K562 (cell line): ENCODE results near the gene ODF4. TPM values are rescaled to one million over a fixed set of nuclear protein-coding genes. Genes with fewer than 3 reads are reported as not detected.
A peak's percentile ranks its signal among the peaks of the same experiment; 100 is the strongest.

ENCODE experiments used
- ATAC-seq: fragments of 200-7000 bp; cut with Tn5 transposase; 3 replicates; pipeline ENCODE4 v1.9.1; 2020; ENCODE audit warnings: moderate library complexity
- BruUV-seq: library from RNA; stranded (reverse); fragments of 400-500 nt; replicated peaks from 2 replicates; lab custom pipeline; 2021; lab: Mats Ljungman, UMichigan
- CTCF ChIA-PET: fragments of 300-600 bp; formaldehyde crosslinking; extraction: SDS; loops from one replicate; lab custom pipeline; 2021; ENCODE audit warnings: low intra/inter-chr PET ratio; lab: Yijun Ruan, JAX
- POLR2A ChIA-PET: fragments of 300-600, 350-650 bp; sonication (Branson Sonifier 250); formaldehyde crosslinking; extraction: SDS; loops from one replicate; lab custom pipeline; 2021; ENCODE audit warnings: antibody characterized with exemption, inconsistent platforms; lab: Yijun Ruan, JAX
- DNase-seq, 4 experiments: peaks; one replicate each; pipeline versions ENCODE4 v3.0.0 to v3.0.0-alpha.2; 2011 to 2018; ENCODE audit warnings: low spot score in 3 of 4, mixed read lengths in 3 of 4; ENCODE audit errors: extremely low read depth in 1 of 4
- FAIRE-seq: peaks from 2 replicates; lab custom pipeline; 2011; peaks lifted over from hg19 to GRCh38; lab: Jason Lieb, UNC
- H2AFZ ChIP-seq: 2 replicates; pipeline ENCODE4 v1.6.0; 2011; ENCODE audit warnings: low read depth, low read length, control low read depth, inconsistent platforms
- H3K27ac ChIP-seq: fragments of 200-600 bp; 3 replicates; pipeline ENCODE4 v1.8.0; 2011; ENCODE audit warnings: low read depth, mild to moderate bottlenecking, control low read depth, inconsistent platforms, low read length, moderate library complexity, mixed read lengths; ENCODE audit errors: extremely low read depth
- H3K27me3 ChIP-seq, 2 experiments: fragments of 300-600 bp in 1 of 2; 2 replicates in 1 of 2; 3 replicates in 1 of 2; pipeline versions ENCODE4 v1.6.0 to v1.8.0; 2011; ENCODE audit warnings: inconsistent platforms in 2 of 2, low read length in 2 of 2, mild to moderate bottlenecking in 1 of 2, mixed read lengths in 1 of 2, moderate library complexity in 1 of 2; ENCODE audit not compliant: control insufficient read depth in 2 of 2, insufficient read depth in 2 of 2
- H3K36me3 ChIP-seq: fragments of 300-600 bp; 3 replicates; pipeline ENCODE4 v1.8.0; 2011; ENCODE audit warnings: mild to moderate bottlenecking, low read length, inconsistent platforms; ENCODE audit not compliant: control insufficient read depth, insufficient read depth
- H3K4me1 ChIP-seq, 2 experiments: fragments of 200-600 bp in 1 of 2; replicated peaks in 1 of 2; 2 replicates in 1 of 2; 3 replicates in 1 of 2; pipeline versions ENCODE4 v1.5.1 to v1.8.0; 2011; ENCODE audit warnings: inconsistent platforms in 2 of 2, low read length in 2 of 2, mild to moderate bottlenecking in 1 of 2, mixed read lengths in 1 of 2, moderate library complexity in 1 of 2; ENCODE audit not compliant: control insufficient read depth in 2 of 2, insufficient read depth in 2 of 2
- H3K4me2 ChIP-seq: 2 replicates; pipeline ENCODE4 v1.6.1; 2011; ENCODE audit warnings: low read length, control low read depth, inconsistent platforms, mixed read lengths; ENCODE audit not compliant: insufficient read depth
- H3K4me3 ChIP-seq: fragments of 200-600 bp; sonication (generic), shearing (Covaris generic); 2 replicates; pipeline ENCODE4 v1.5.1; 2016; ENCODE audit warnings: control low read depth, inconsistent platforms
- H3K79me2 ChIP-seq: fragments of 200-600 bp; 3 replicates; pipeline ENCODE4 v1.8.0; 2011; ENCODE audit warnings: low read length, inconsistent platforms; ENCODE audit not compliant: control insufficient read depth, insufficient read depth
- H3K9ac ChIP-seq, 2 experiments: 2 replicates each; pipeline versions ENCODE4 v1.6.0 to v1.6.1; 2011; ENCODE audit warnings: low read depth in 2 of 2, low read length in 2 of 2, control low read depth in 1 of 2, inconsistent platforms in 1 of 2, mild to moderate bottlenecking in 1 of 2, mixed read lengths in 1 of 2; ENCODE audit not compliant: insufficient read depth in 1 of 2
- H3K9me1 ChIP-seq: one replicate; pipeline ENCODE4 v1.6.0; 2011; ENCODE audit warnings: inconsistent platforms, mild to moderate bottlenecking, low read length, moderate library complexity; ENCODE audit not compliant: control insufficient read depth, insufficient read depth
- H3K9me3 ChIP-seq: replicated peaks from 2 replicates; pipeline ENCODE4 v1.5.1; 2011; ENCODE audit warnings: low read depth, low read length, inconsistent platforms; ENCODE audit not compliant: control insufficient read depth, insufficient read depth
- H4K20me1 ChIP-seq: replicated peaks from 2 replicates; pipeline ENCODE4 v1.6.1; 2011; ENCODE audit warnings: low read length, inconsistent platforms, mixed read lengths; ENCODE audit not compliant: control insufficient read depth, insufficient read depth
- CTBP1 ChIP-seq: fragments of 450-650 bp; IDR thresholded peaks from 2 replicates; pipeline ENCODE4 v1.6.1; 2016; ENCODE audit warnings: borderline replicate concordance
- FIP1L1 ChIP-seq: fragments of 200-400 bp; formaldehyde crosslinking; IDR thresholded peaks from 2 replicates; pipeline ENCODE4 v1.6.1; 2018; ENCODE audit warnings: mild to moderate bottlenecking, low read depth, low read length; ENCODE audit not compliant: poor library complexity, severe bottlenecking
- HDGF ChIP-seq: fragments of 450-650 bp; IDR thresholded peaks from 2 replicates; pipeline ENCODE4 v1.6.1; 2016
- HES1 ChIP-seq: fragments of 450-650 bp; IDR thresholded peaks from 2 replicates; pipeline ENCODE4 v1.6.1; 2016; ENCODE audit warnings: low read depth, mild to moderate bottlenecking, moderate library complexity
- MTA3 ChIP-seq: fragments of 450-650 bp; formaldehyde crosslinking; IDR thresholded peaks from 2 replicates; pipeline ENCODE4 v1.6.1; 2017; ENCODE audit warnings: mild to moderate bottlenecking, borderline replicate concordance
- MXD1 ChIP-seq: fragments of 250-450 bp; sonication (Bioruptor Pico); IDR thresholded peaks from 2 replicates; pipeline ENCODE4 v1.8.0; 2021; ENCODE audit warnings: borderline replicate concordance, mild to moderate bottlenecking, moderate library complexity; ENCODE audit not compliant: poor library complexity, severe bottlenecking
- RAD21 ChIP-seq, 2 experiments: fragments of 250-450 bp in 1 of 2; fragments of 450-650 bp in 1 of 2; sonication (Bioruptor Pico) in 1 of 2; formaldehyde crosslinking in 1 of 2; IDR thresholded peaks in 1 of 2; conservative IDR thresholded peaks in 1 of 2; 2 replicates each; pipeline versions ENCODE4 v1.4.0 to v1.8.0; 2020 to 2022; ENCODE audit warnings: mild to moderate bottlenecking in 2 of 2, moderate library complexity in 1 of 2
- RB1 ChIP-seq: fragments of 450-650 bp; IDR thresholded peaks from 2 replicates; pipeline ENCODE4 v1.6.1; 2017; ENCODE audit warnings: low read depth, mild to moderate bottlenecking
- SIX5 ChIP-seq, 2 experiments: IDR thresholded peaks; 2 replicates each; pipeline ENCODE4 v1.6.1; 2011; ENCODE audit warnings: low read length in 2 of 2, borderline replicate concordance in 1 of 2, low read depth in 1 of 2, mild to moderate bottlenecking in 1 of 2, moderate library complexity in 1 of 2; ENCODE audit not compliant: insufficient read depth in 1 of 2
- SMC3 ChIP-seq: conservative IDR thresholded peaks from 2 replicates; pipeline ENCODE4 v1.6.1; 2011; ENCODE audit warnings: low read depth, low read length, improper control_type of control experiment; ENCODE audit not compliant: insufficient read depth
- STAG1 ChIP-seq: sonication (generic); formaldehyde crosslinking; IDR thresholded peaks from 2 replicates; pipeline ENCODE4 v1.5.0; 2020; ENCODE audit warnings: missing genetic modification reagents, borderline replicate concordance
- ZHX1 ChIP-seq: fragments of 150-350 bp; conservative IDR thresholded peaks from 2 replicates; pipeline ENCODE4 v1.6.1; 2014; ENCODE audit warnings: low read length
- ZNF175 ChIP-seq: fragments of 200-800 bp; sonication (Bioruptor generic); IDR thresholded peaks from 2 replicates; pipeline ENCODE4 v1.6.1; 2016; ENCODE audit warnings: low read depth, mild to moderate bottlenecking, missing genetic modification characterization, missing compliant biosample characterization
- ZNF695 ChIP-seq: fragments of 450-650 bp; formaldehyde crosslinking; IDR thresholded peaks from 2 replicates; pipeline ENCODE4 v1.4.0; 2020; ENCODE audit warnings: mild to moderate bottlenecking, moderate library complexity
- ZNF830 ChIP-seq: fragments of 250-450 bp; sonication (Bioruptor Pico); IDR thresholded peaks from 2 replicates; pipeline ENCODE4 v1.5.0; 2021; ENCODE audit warnings: mild to moderate bottlenecking
- WGBS: fragments of 100-300 bp; shearing (Covaris generic); methylation state at CpG from one replicate; pipeline ENCODE4 v1.1.6; 2016; ENCODE audit warnings: low coverage, mixed read lengths; ENCODE audit not compliant: insufficient coverage; ENCODE audit errors: missing lambda C conversion rate; 5-methylcytosine and 5-hydroxymethylcytosine counted together
- in situ Hi-C: fragments of 300-500 bp; cut with MboI; formaldehyde crosslinking; loops from 4 replicates; pipeline ENCODE4 v1.15.0; 2018; ENCODE audit warnings: inconsistent platforms, mixed read lengths
- intact Hi-C: fragments of 100-400 bp; cut with micrococcal nuclease; formaldehyde crosslinking; loops from 2 replicates; pipeline ENCODE4 v1.14.2; 2022
- polyA plus RNA-seq, 8 experiments: library from polyadenylated mRNA; depleted of rRNA in 4 of 8; stranded (reverse) in 5 of 8; unstranded in 3 of 8; fragments of >200 nt; fragmentation: Nextera tagmentation in 2 of 8; fragmentation: Illumina TruSeq in 1 of 8; extraction: Ambion mirVana in 2 of 8; extraction: Trizol in 1 of 8; gene quantifications; 2 replicates each; pipeline versions ENCODE4 v1.2.1 to v1.2.3, GENCODE V29; 2011 to 2014; ENCODE audit warnings: inconsistent platforms in 1 of 8, missing spikeins in 1 of 8
- total RNA-seq, 7 experiments: library from RNA; depleted of rRNA in 6 of 7; stranded (reverse); fragments of >200 nt in 6 of 7; fragmentation: Illumina TruSeq in 2 of 7; extraction: Trizol in 2 of 7; gene quantifications; 2 replicates each; pipeline versions ENCODE4 v1.2.1 to v1.2.3, GENCODE V29; 2011 to 2021; ENCODE audit warnings: low replicate concordance in 1 of 7

The ODF4 gene
- total and polyA plus RNA-seq, 9 of the 15 experiments (the other 6 are each of a cell fraction or from before 2014, with no cell fraction given) = not detected

- TF ChIP-seq HES1 = no peak
- no peak for TF ChIP-seq ZNF695 (CRISPR knock-in tag)
- TF ChIP-seq SIX5 (IDR thresholded peaks at IDR 0.05; ENCODE audit: borderline replicate concordance in 1 of 2, insufficient read depth in 1 of 2, low read depth in 1 of 2, low read length in 2 of 2) = no peak
- no peak for TF ChIP-seq ZNF175 (CRISPR knock-in tag)
- TF ChIP-seq ZNF830 (CRISPR knock-in tag) = no peak
These were observed 39.4 kb upstream of the ODF4 start (continued) for GRCh38 chr17:8300226-8300625.

- POLR2A ChIA-PET = interaction anchor here (1.2 kb wide), 1 partner anchor 17 kb away, joined by 4 read pairs; no protein-coding TSS in a partner anchor
- in situ Hi-C loops = loop anchor here (5.0 kb wide), 1 partner anchor 178 kb away; the partner anchor contains the start of gene HES7
- peak overlapping the region; percentile 38; the same call in 1 of the 2 replicates for H3K4me2 ChIP-seq
- TF ChIP-seq RAD21 (CRISPR knock-in tag; conservative IDR thresholded peaks at IDR 0.05 in 1 of 2, IDR thresholded peaks at IDR 0.05 in 1 of 2) = peak; percentile 59 to 86
- no peak for TF ChIP-seq MXD1 (CRISPR knock-in tag)
- TF ChIP-seq ZHX1 = no peak
- TF ChIP-seq CTBP1 = peak; percentile 22; the same call in 1 of the 2 replicates
- no peak for TF ChIP-seq FIP1L1
- TF ChIP-seq RB1 = peak; percentile 43; the same call in 1 of the 2 replicates
- 0 out of 2 replicates have a peak, but pooled peaks have one; percentile 41 for TF ChIP-seq HDGF
- 0 out of 2 replicates have a peak, but pooled peaks have one; percentile 35 for TF ChIP-seq STAG1 (CRISPR knock-in tag)
- TF ChIP-seq MTA3 = peak; percentile 26; the same call in 1 of the 2 replicates
- peak; percentile 63; the same call in 1 of the 2 replicates for TF ChIP-seq SMC3
These were observed 38.9 kb upstream of the ODF4 start for GRCh38 chr17:8300627-8301242.

More at GRCh38 chr17:8300627-8301242, 38.9 kb upstream of the ODF4 start:
- H3K9ac ChIP-seq = no peak overlapping the region
- H3K27me3 ChIP-seq = no peaks in the 10 kb centered on the region
- DNase-seq (peak; percentile 62 to 73 (median 65)), ATAC-seq (peak; percentile 93), FAIRE-seq (peak; percentile 90)
- CTCF ChIA-PET = interaction anchor here (0.8 kb wide), 1 partner anchor 48 kb away, joined by 3 read pairs; no protein-coding TSS in a partner anchor
- peaks cover 4 to 7% of the 10 kb centered on the region in 2 experiments; a peak in 4 of 5 replicates for H3K4me1 ChIP-seq
- H3K36me3 ChIP-seq = no peaks in the 10 kb centered on the region
- no TSS peak for BruUV-seq
- no peaks in the 10 kb centered on the region for H3K9me1 ChIP-seq
- WGBS = 18% methylated on average over 7 of the region's 8 CpGs
- intact Hi-C loops = loop anchor here (2.0 to 10.0 kb wide), 4 partner anchors 78 to 178 kb away; partner anchors contain the start of gene HES7
- H3K9me3 ChIP-seq = no peaks in the 10 kb centered on the region; the same call in 1 of the 2 replicates
- no peaks in the 10 kb centered on the region for H3K79me2 ChIP-seq
- H4K20me1 ChIP-seq = no peaks in the 10 kb centered on the region
- no peak overlapping the region for H3K4me3 ChIP-seq
- H2AFZ ChIP-seq = peak overlapping the region; percentile 61; the same call in 1 of the 2 replicates
- H3K27ac ChIP-seq = no peak overlapping the region
